ENCODE data around the gene DCLK2.

DCLK2 gene

DNA sequence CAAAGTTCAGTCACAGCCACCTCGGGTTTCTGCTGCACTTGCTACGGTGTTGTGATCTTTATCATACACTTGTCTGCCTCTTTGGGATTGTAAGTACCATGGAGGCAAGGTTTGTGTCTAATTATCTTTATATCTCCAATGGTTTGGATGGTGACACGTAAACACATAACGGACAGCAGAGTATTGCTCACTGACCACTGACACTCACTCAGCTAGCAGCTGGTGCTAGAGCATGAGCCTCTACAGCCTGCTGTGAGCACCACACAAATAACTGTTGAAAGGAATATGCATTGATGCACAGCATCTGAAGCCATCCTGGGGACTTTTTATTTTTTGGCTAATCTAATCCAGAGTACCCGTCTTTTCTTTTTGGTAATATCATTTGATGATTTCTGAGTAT, 156.0 kb downstream of the DCLK2 start:
- H3K9me3 ChIP-seq (ENCODE audit: insufficient read depth, low read depth, low read length), result no peaks in the 10 kb centered on the region
- H3K27me3 ChIP-seq (ENCODE audit: insufficient read depth, low read length), result no peaks in the 10 kb centered on the region
- H3K36me3 ChIP-seq (ENCODE audit: insufficient read depth, low read depth, low read length), result no peaks in the 10 kb centered on the region
- peaks cover 17% of the 10 kb centered on the region; the same call in 1 of the 2 replicates for H3K4me1 ChIP-seq (ENCODE audit: insufficient read depth, low read length)
- no peak overlapping the region for H3K4me3 ChIP-seq (ENCODE audit: low read length)
- no peak overlapping the region for H3K9ac ChIP-seq (ENCODE audit: low read depth, low read length)
- H3K27ac ChIP-seq (ENCODE audit: low read length), result no peak overlapping the region

DNA sequence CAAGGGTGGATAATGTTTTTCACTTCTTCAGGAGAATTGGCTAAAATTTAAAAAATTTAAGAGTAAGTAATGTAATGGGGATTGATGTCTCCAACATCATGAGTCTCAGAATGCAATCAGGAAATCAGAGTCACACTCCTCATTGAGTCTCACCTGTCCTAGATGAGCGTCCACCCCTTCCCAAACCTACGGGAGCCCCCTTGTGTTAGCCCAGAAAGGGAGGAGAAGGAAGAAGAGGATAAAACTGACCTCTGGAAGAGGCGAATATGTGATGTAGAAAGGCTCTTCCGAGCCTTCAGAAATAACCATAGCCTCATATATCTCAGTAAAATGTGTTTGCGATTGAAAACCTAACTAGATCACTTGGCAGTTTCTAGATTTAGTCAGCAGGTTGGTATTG, 157.1 kb downstream of the DCLK2 start:
- Histone ChIP-seq H3K4me1 (ENCODE audit: insufficient read depth, low read length) (peaks cover 8% of the 10 kb centered on the region; the same call in 1 of the 2 replicates), H3K4me3 (ENCODE audit: low read length) (no peak overlapping the region), H3K27ac (ENCODE audit: low read length) (no peak overlapping the region)

GRCh38 chr4:150235808-150236271, 157.6 kb downstream of the DCLK2 start:
- H3K4me3 ChIP-seq (ENCODE audit: low read length), result no peak overlapping the region
- H3K36me3 ChIP-seq (ENCODE audit: insufficient read depth, low read depth, low read length), result no peaks in the 10 kb centered on the region
- no peaks in the 10 kb centered on the region for H3K27me3 ChIP-seq (ENCODE audit: insufficient read depth, low read length)
- H3K9me3 ChIP-seq (ENCODE audit: insufficient read depth, low read depth, low read length), result no peaks in the 10 kb centered on the region
- H3K4me1 ChIP-seq (ENCODE audit: insufficient read depth, low read length), result peaks cover 3% of the 10 kb centered on the region; the same call in 1 of the 2 replicates
- no peak overlapping the region for H3K27ac ChIP-seq (ENCODE audit: low read length)
- no peak overlapping the region for H3K9ac ChIP-seq (ENCODE audit: low read depth, low read length)

More for the DNA sequence above, 157.1 kb downstream of the DCLK2 start:
- Histone ChIP-seq H3K9ac (ENCODE audit: low read depth, low read length) (no peak overlapping the region), H3K27me3 (ENCODE audit: insufficient read depth, low read length) (no peaks in the 10 kb centered on the region), H3K36me3 (ENCODE audit: insufficient read depth, low read depth, low read length) (no peaks in the 10 kb centered on the region), H3K9me3 (ENCODE audit: insufficient read depth, low read depth, low read length) (no peaks in the 10 kb centered on the region)

- Histone ChIP-seq H3K9me3 (ENCODE audit: insufficient read depth, low read depth, low read length) (no peaks in the 10 kb centered on the region), H3K27me3 (ENCODE audit: insufficient read depth, low read length) (no peaks in the 10 kb centered on the region), H3K4me3 (ENCODE audit: low read length) (no peak overlapping the region), H3K4me1 (ENCODE audit: insufficient read depth, low read length) (peaks cover 3% of the 10 kb centered on the region; the same call in 1 of the 2 replicates), H3K9ac (ENCODE audit: low read depth, low read length) (no peak overlapping the region), H3K27ac (ENCODE audit: low read length) (no peak overlapping the region), H3K36me3 (ENCODE audit: insufficient read depth, low read depth, low read length) (no peaks in the 10 kb centered on the region)
These were observed 158.4 kb downstream of the DCLK2 start for GRCh38 chr4:150236626-150237025.

DNA sequence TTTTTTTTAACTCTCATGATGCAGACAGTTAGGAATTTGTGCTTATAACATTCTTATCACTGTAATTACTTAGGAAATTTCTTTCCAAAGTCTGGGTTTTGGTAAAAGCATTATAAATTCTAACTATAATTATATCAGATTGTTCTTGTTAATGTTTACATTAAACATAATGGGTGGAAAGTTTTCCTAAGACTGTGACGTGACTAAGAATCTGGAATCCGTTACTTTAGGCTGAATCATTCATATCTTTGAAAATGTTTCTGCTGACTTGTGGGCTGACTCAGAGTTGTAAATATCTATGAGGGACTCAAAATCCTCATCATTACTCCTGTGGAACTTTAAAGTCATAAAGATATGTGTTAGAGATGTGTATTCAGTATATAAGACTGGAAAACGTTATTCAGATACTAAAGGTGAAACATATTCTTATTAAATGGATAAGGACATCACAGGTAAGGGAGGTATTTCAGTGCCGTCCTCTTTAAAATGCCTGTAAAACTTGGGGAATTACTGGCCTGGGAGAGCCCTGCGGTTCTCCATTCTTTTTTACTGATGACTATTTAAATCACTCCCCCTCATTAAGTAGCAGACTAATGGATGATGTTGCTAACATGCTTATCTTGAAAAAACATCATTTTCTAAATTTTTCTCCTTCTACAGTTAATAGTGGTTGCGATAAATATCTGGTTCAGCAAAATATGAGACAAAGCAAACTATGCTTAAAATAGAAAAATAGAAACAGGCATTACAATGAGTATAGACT, 159.0 kb downstream of the DCLK2 start:
- Histone ChIP-seq H3K9ac (ENCODE audit: low read depth, low read length) (no peak overlapping the region), H3K9me3 (ENCODE audit: insufficient read depth, low read depth, low read length) (no peaks in the 10 kb centered on the region), H3K27ac (ENCODE audit: low read length) (no peak overlapping the region), H3K27me3 (ENCODE audit: insufficient read depth, low read length) (no peaks in the 10 kb centered on the region), H3K4me1 (ENCODE audit: insufficient read depth, low read length) (peaks cover 3% of the 10 kb centered on the region; the same call in 1 of the 2 replicates), H3K4me3 (ENCODE audit: low read length) (no peak overlapping the region), H3K36me3 (ENCODE audit: insufficient read depth, low read depth, low read length) (no peaks in the 10 kb centered on the region)

DNA sequence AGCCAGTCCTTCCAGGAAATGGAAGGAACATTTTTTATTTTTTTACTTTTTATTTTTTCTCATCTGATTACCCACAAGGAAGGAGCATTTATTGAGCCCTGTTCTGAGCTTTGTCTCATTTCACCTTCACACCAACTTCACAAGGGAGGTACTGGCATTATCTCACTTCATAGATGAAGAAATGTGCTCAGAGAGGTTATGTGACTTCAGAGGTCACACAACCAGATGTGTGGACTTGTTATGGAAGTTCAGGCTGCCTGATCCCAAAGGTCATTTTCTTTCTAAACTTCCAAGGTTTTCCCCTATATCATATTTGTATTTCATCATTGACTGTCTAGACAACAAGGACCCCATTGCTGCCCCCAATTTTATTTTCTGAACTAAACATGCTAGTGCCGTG, 160.3 kb downstream of the DCLK2 start:
- H3K4me1 ChIP-seq (ENCODE audit: insufficient read depth, low read length), result peaks cover 3% of the 10 kb centered on the region; the same call in 1 of the 2 replicates
- no peak overlapping the region for H3K9ac ChIP-seq (ENCODE audit: low read depth, low read length)

GRCh38 chr4:150240011-150240410, 161.8 kb downstream of the DCLK2 start:
- H3K4me3 ChIP-seq (ENCODE audit: low read length), result no peak overlapping the region
- no peaks in the 10 kb centered on the region for H3K27me3 ChIP-seq (ENCODE audit: insufficient read depth, low read length)
- H3K27ac ChIP-seq (ENCODE audit: low read length), result no peak overlapping the region
- H3K36me3 ChIP-seq (ENCODE audit: insufficient read depth, low read depth, low read length), result no peaks in the 10 kb centered on the region
- H3K9ac ChIP-seq (ENCODE audit: low read depth, low read length), result no peak overlapping the region
- peaks cover 12% of the 10 kb centered on the region for H3K4me1 ChIP-seq (ENCODE audit: insufficient read depth, low read length)
- H3K9me3 ChIP-seq (ENCODE audit: insufficient read depth, low read depth, low read length), result no peaks in the 10 kb centered on the region

More for the DNA sequence above, 160.3 kb downstream of the DCLK2 start:
- Histone ChIP-seq H3K36me3 (ENCODE audit: insufficient read depth, low read depth, low read length) (no peaks in the 10 kb centered on the region), H3K9me3 (ENCODE audit: insufficient read depth, low read depth, low read length) (no peaks in the 10 kb centered on the region), H3K27me3 (ENCODE audit: insufficient read depth, low read length) (no peaks in the 10 kb centered on the region), H3K4me3 (ENCODE audit: low read length) (no peak overlapping the region), H3K27ac (ENCODE audit: low read length) (no peak overlapping the region)

GRCh38 chr4:150242820-150243458, 164.7 kb downstream of the DCLK2 start:
- Histone ChIP-seq H3K27ac (ENCODE audit: low read length) (no peak overlapping the region), H3K27me3 (ENCODE audit: insufficient read depth, low read length) (no peaks in the 10 kb centered on the region), H3K9me3 (ENCODE audit: insufficient read depth, low read depth, low read length) (no peaks in the 10 kb centered on the region), H3K4me1 (ENCODE audit: insufficient read depth, low read length) (peaks cover 18% of the 10 kb centered on the region), H3K4me3 (ENCODE audit: low read length) (no peak overlapping the region), H3K36me3 (ENCODE audit: insufficient read depth, low read depth, low read length) (no peaks in the 10 kb centered on the region), H3K9ac (ENCODE audit: low read depth, low read length) (no peak overlapping the region)

DNA sequence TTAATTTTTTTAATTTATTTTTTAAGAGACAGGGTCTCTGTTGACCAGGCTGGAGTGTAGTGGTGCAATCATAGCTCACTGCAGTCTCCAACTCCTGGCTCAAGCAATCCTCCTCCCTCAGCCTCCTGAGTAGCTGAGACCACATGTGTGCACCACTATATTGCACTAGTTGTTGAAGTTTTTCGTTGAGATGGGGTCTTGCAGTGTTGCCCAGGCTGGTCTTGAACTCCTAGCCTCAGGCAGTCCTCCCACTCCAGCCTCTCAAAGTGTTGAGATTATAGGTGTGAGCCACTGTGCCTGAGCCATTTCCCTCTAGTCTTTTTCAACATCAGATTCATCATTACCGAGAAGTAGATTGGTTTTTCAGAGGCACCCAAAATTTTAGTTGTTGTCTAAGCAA, 165.7 kb downstream of the DCLK2 start:
- Histone ChIP-seq H3K4me1 (ENCODE audit: insufficient read depth, low read length) (peaks cover 19% of the 10 kb centered on the region), H3K27me3 (ENCODE audit: insufficient read depth, low read length) (no peaks in the 10 kb centered on the region), H3K36me3 (ENCODE audit: insufficient read depth, low read depth, low read length) (no peaks in the 10 kb centered on the region), H3K9ac (ENCODE audit: low read depth, low read length) (no peak overlapping the region), H3K27ac (ENCODE audit: low read length) (no peak overlapping the region), H3K9me3 (ENCODE audit: insufficient read depth, low read depth, low read length) (no peaks in the 10 kb centered on the region), H3K4me3 (ENCODE audit: low read length) (no peak overlapping the region)

GRCh38 chr4:150244600-150244999, 166.4 kb downstream of the DCLK2 start:
- Histone ChIP-seq H3K36me3 (ENCODE audit: insufficient read depth, low read depth, low read length) (no peaks in the 10 kb centered on the region), H3K9ac (ENCODE audit: low read depth, low read length) (no peak overlapping the region), H3K4me1 (ENCODE audit: insufficient read depth, low read length) (peaks cover 20% of the 10 kb centered on the region), H3K9me3 (ENCODE audit: insufficient read depth, low read depth, low read length) (no peaks in the 10 kb centered on the region), H3K27ac (ENCODE audit: low read length) (no peak overlapping the region), H3K27me3 (ENCODE audit: insufficient read depth, low read length) (no peaks in the 10 kb centered on the region), H3K4me3 (ENCODE audit: low read length) (no peak overlapping the region)

- Histone ChIP-seq H3K27ac (ENCODE audit: low read length) (no peak overlapping the region), H3K9me3 (ENCODE audit: insufficient read depth, low read depth, low read length) (no peaks in the 10 kb centered on the region), H3K4me3 (ENCODE audit: low read length) (no peak overlapping the region), H3K36me3 (ENCODE audit: insufficient read depth, low read depth, low read length) (no peaks in the 10 kb centered on the region), H3K4me1 (ENCODE audit: insufficient read depth, low read length) (peaks cover 20% of the 10 kb centered on the region), H3K9ac (ENCODE audit: low read depth, low read length) (no peak overlapping the region), H3K27me3 (ENCODE audit: insufficient read depth, low read length) (no peaks in the 10 kb centered on the region)
These were observed 168.9 kb downstream of the DCLK2 start for GRCh38 chr4:150247184-150247583.

- Histone ChIP-seq H3K36me3 (ENCODE audit: insufficient read depth, low read depth, low read length) (no peaks in the 10 kb centered on the region), H3K4me3 (ENCODE audit: low read length) (no peak overlapping the region), H3K4me1 (ENCODE audit: insufficient read depth, low read length) (peaks cover 20% of the 10 kb centered on the region), H3K9ac (ENCODE audit: low read depth, low read length) (no peak overlapping the region), H3K27me3 (ENCODE audit: insufficient read depth, low read length) (no peaks in the 10 kb centered on the region), H3K27ac (ENCODE audit: low read length) (no peak overlapping the region), H3K9me3 (ENCODE audit: insufficient read depth, low read depth, low read length) (no peaks in the 10 kb centered on the region)
These were observed 169.9 kb downstream of the DCLK2 start for GRCh38 chr4:150248181-150248580.

Data from iPS-20b (cell line).